Limb (tissue), 2 donors: ENCODE measurements around the gene ADO.
"Not testable (repeated sequence)": the region's sequence is repeated elsewhere in the genome, so short reads cannot be mapped to it uniquely, and the experiment has no call there.

ENCODE experiments used
- DNase-seq, 2 donors: peaks; one replicate each; pipeline ENCODE4 v3.0.0-alpha.2; 2016; ENCODE audit errors: extremely low spot score in 2 of 2

ADO gene

GRCh38 chr10:62804356-62805230, at the start of gene ADO:
ADO (plus strand) TSS chr10:62804720; CDS start chr10:62805060, 340 bp downstream.
- DNase-seq: peak; percentile 91 to 92

GRCh38 chr10:62754963-62755362, 49.6 kb upstream of the ADO start:
- no peak for DNase-seq

- DNase-seq: no peak
Observed at GRCh38 chr10:62755662-62756653, 48.6 kb upstream of the ADO start.

- peak in 1 of 2 donors; percentile 12 for DNase-seq
Observed at GRCh38 chr10:62759599-62760175, 44.8 kb upstream of the ADO start.

- DNase-seq: no peak
Observed at GRCh38 chr10:62760401-62760800, 44.1 kb upstream of the ADO start.

- no peak for DNase-seq
Observed at GRCh38 chr10:62761115-62761514, 43.4 kb upstream of the ADO start.

GRCh38 chr10:62763155-62763554, 41.4 kb upstream of the ADO start:
- no peak for DNase-seq

GRCh38 chr10:62764011-62764410, 40.5 kb upstream of the ADO start:
- no peak for DNase-seq

- DNase-seq: no peak
Observed at GRCh38 chr10:62765726-62766125, 38.8 kb upstream of the ADO start.

- no peak for DNase-seq
Observed at GRCh38 chr10:62766386-62766785, 38.1 kb upstream of the ADO start.

- DNase-seq: no peak
Observed at GRCh38 chr10:62769574-62770242, 34.8 kb upstream of the ADO start.

GRCh38 chr10:62772186-62772974, 32.1 kb upstream of the ADO start:
- peak in 1 of 2 donors; percentile 70 for DNase-seq

- DNase-seq: no peak
Observed at GRCh38 chr10:62778125-62778524, 26.4 kb upstream of the ADO start.

GRCh38 chr10:62779487-62780248, 24.9 kb upstream of the ADO start:
- no peak for DNase-seq

- not testable (repeated sequence) for DNase-seq
Observed at GRCh38 chr10:62784537-62784936, 20.0 kb upstream of the ADO start.

GRCh38 chr10:62788285-62788684, 16.2 kb upstream of the ADO start:
- DNase-seq: not testable (repeated sequence)

GRCh38 chr10:62788861-62789467, 15.6 kb upstream of the ADO start:
- DNase-seq: no peak

GRCh38 chr10:62790019-62790555, 14.4 kb upstream of the ADO start:
- no peak for DNase-seq

- no peak for DNase-seq
Observed at GRCh38 chr10:62790571-62790970, 13.9 kb upstream of the ADO start.
